Lower leg skin (tissue), 3 donors: ENCODE measurements around the gene RAB4B.

ENCODE experiments used
- CTCF ChIP-seq, 3 donors: fragments of 450-650 bp; IDR thresholded peaks; one replicate each; pipeline ENCODE4 v1.5.1; 2016; ENCODE audit warnings: antibody characterized with exemption in 3 of 3, mild to moderate bottlenecking in 3 of 3, moderate library complexity in 2 of 3
- POLR2A ChIP-seq, 2 donors: fragments of 450-650 bp; IDR thresholded peaks; one replicate each; pipeline ENCODE4 v1.6.1; 2016 to 2017; ENCODE audit warnings: antibody characterized with exemption in 2 of 2, mild to moderate bottlenecking in 1 of 2, moderate library complexity in 1 of 2

GRCh38 chr19:40803170-40803856, 25.3 kb downstream of the RAB4B start:
- TF ChIP-seq CTCF (IDR thresholded peaks at IDR 0.05) (no peak), POLR2A (IDR thresholded peaks at IDR 0.05) (no peak)
